ENCODE results near the gene SHPK.

SHPK gene

DNA sequence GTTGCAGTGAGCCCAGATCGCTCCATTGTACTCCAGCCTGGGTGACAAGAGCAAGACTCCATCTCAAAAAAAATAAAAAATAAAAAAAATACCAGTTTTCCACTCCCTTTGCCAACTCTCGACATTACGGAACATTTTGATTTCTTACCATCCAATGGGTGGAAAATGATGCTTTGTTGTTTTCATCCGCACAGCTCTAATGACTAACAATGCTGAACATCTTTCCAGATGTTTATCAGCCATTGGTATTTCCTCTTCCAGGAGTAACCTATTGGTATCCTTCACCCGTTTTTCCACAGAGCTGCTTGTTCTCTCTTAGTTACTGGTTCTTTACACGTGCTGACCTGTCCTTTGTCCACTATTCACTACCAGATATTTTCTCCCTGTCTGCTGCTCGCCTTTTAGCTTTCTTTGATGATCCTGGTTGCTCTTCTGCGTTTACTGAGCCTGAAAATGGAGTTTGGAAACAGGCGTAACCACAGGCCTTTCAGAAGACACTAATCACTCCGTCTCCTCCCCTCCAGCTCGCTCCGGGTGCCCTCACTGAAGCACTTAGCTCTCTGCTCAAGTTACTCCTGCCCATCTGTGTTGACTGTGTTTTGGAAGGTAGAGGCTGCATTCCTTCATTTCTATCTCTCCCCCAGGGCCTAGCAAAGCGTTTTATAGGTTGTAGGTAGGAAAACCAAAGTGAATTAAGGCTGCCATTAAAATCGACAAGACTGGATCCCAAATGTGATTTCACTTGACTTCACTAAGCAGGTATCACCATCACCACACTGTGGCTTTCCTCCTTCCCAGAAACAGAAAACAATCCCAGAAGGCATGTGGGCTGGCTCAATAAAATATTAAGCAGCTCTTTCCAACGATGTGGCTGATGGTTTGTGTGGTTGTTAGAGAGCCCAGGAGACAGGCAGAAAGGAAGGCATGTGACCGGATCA is 8.9 kb downstream of the SHPK start:
- Mint-ChIP-seq H3K36me3 (ENCODE audit: low read depth) (peaks cover 73% of the 10 kb centered on the region), H3K9me3 (no peaks in the 10 kb centered on the region), H3K27me3 (no peaks in the 10 kb centered on the region), H3K4me1 (ENCODE audit: low read depth) (peaks cover under 1% of the 10 kb centered on the region), H3K4me3 (no peak overlapping the region), H3K27ac (no peak overlapping the region)
- DNase-seq = no peak

DNA sequence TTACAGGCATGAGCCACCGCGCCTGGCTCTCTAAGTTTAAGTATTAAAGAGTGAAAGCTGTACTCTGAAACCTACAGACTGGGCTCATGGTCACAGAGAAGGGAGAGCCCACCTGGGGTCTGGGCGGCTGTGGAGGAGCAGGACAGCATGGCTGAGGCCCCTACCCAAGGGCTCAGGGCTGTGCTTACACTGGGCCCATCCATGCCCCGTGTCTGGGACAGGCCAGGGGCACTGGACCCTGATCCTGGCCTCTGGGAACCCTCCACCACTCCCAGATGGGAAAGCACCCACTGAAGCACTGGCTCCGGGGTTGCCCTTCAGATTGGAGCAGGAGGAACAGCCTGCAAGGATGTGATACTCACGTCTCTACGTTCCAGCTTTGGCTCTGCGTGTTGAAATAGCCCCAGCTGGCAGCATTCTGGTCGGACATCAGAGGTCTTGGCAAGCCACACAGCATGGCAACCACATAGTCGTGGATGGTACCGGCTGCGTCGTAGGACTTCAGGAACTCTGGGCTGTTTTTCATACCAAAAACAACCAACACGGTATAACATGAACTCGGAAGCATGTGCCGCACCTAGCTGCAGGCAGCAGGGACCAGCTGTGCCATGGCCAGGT is 13.0 kb downstream of the SHPK start:
- no peaks in the 10 kb centered on the region for H3K27me3 Mint-ChIP-seq
- no peak for DNase-seq
- no peak overlapping the region for H3K27ac Mint-ChIP-seq
- H3K4me1 Mint-ChIP-seq (ENCODE audit: low read depth) = no peaks in the 10 kb centered on the region
- H3K4me3 Mint-ChIP-seq = no peak overlapping the region
- H3K36me3 Mint-ChIP-seq (ENCODE audit: low read depth) = peaks cover 77% of the 10 kb centered on the region
- no peaks in the 10 kb centered on the region for H3K9me3 Mint-ChIP-seq

DNA sequence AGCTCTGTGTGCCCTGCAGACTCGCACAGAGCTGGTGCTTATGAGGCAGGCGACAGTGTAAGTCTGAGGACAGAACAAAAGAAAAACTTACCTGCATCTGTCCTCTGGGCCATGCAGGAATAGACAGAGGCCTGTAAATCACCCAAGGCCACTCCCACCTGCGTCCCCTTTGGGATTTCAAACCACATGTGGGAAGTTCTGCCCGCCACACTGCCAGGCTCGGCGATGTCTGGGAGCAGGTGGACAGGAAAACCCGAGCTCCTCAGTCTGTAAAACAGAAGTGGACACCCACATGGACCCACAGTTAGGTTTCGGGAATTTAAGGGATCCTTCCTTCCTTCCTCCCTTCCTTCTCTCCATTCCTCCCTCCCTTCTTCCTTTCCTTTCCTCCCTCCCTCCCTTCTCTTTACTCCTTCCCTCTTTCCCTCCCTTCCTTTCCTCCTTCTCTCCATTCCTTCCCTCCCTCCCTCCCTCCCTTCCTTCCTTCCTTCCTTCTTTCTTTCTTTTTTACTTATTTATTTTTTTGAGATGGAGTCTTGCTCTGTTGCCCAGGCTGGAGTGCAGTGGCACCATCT is 14.8 kb downstream of the SHPK start:
- no peak for DNase-seq
- no peaks in the 10 kb centered on the region for H3K4me1 Mint-ChIP-seq (ENCODE audit: low read depth)

DNA sequence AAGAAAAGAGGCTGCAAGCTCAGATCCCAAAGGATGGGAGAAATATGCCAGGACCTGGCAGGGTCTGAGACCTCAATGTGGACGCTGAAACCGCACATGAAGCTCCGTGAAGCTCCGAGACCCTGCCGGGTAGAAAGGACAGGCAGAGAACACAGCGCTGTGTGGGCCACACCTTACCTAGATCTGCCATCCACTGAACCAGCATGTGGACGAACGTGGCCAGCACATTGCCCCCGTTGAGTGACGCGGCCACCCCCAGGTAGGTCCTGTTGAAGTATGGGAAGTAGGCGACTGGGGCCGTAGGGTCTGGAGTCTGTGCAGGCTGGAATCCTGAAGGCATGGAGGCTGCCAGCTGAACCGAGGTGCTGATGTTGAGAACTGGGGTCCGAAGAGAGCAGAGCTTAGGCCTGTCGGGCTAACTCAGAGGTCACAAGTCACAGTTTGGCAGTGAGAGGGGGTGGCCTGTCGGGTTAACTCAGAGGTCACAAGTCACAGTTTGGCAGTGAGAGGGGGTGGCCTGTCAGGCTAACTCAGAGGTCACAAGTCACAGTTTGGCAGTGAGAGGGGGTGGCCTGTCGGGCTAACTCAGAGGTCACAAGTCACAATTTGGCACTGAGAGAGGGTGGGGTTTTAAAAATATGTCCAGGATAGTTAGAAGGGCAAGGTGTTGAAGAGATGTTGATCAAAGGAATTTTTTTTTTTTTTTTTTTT is 20.7 kb downstream of the SHPK start:
- Mint-ChIP-seq H3K4me3 (no peak overlapping the region), H3K27me3 (no peaks in the 10 kb centered on the region), H3K36me3 (ENCODE audit: low read depth) (peaks cover 82% of the 10 kb centered on the region), H3K4me1 (ENCODE audit: low read depth) (no peaks in the 10 kb centered on the region), H3K27ac (no peak overlapping the region), H3K9me3 (peaks cover 7% of the 10 kb centered on the region)
- no peak for DNase-seq

More for the DNA sequence above, 14.8 kb downstream of the SHPK start:
- Mint-ChIP-seq H3K27me3 (no peaks in the 10 kb centered on the region), H3K27ac (no peak overlapping the region), H3K9me3 (peaks cover 7% of the 10 kb centered on the region), H3K4me3 (no peak overlapping the region), H3K36me3 (ENCODE audit: low read depth) (peaks cover 80% of the 10 kb centered on the region)

DNA sequence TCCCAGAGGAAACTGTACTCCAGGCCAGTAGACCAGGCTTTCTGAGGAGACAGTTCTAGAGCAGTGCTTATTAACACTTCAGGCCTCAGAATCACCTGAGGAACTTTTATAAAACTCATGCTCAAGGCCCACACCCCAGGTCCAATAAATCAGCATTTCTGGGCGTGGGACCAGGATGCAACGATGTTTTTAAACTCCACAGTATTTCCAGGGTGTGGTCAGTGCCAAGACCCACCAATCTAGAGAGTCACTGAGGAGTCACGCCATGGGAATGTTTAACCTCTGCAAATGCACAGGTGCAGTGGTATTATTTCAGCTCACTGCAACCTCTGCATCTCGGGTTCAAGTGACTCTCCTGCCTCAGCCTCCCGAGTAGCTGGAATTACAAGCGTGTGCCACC is 22.9 kb downstream of the SHPK start:
- Mint-ChIP-seq H3K9me3 (peaks cover 7% of the 10 kb centered on the region), H3K4me1 (ENCODE audit: low read depth) (no peaks in the 10 kb centered on the region), H3K36me3 (ENCODE audit: low read depth) (peaks cover 84% of the 10 kb centered on the region), H3K27ac (no peak overlapping the region), H3K27me3 (no peaks in the 10 kb centered on the region), H3K4me3 (no peak overlapping the region)
- DNase-seq = no peak

DNA sequence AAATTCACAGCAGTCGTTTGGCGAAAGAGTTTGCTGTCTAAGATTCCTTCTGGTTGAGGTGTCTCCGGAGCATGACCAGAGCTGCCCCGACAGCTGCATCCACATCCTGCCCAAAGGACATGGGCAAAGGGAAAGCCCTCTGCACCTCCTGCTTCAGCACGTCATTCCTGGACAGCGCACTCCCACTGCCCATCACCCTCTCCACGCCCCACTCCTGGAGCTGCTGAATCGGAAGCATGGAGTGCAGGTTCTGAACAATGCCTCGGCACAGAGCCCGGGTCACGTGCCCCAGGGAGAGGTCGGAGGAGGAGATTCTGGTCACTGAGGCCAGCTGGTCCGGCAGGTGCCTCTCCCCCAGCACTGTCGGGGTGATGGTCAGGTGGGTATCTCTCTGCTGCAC is 25.5 kb downstream of the SHPK start:
- H3K36me3 Mint-ChIP-seq (ENCODE audit: low read depth) = peaks cover 69% of the 10 kb centered on the region
- no peak overlapping the region for H3K27ac Mint-ChIP-seq
- H3K9me3 Mint-ChIP-seq = no peaks in the 10 kb centered on the region
- H3K4me1 Mint-ChIP-seq (ENCODE audit: low read depth) = no peaks in the 10 kb centered on the region
- DNase-seq = no peak
- no peaks in the 10 kb centered on the region for H3K27me3 Mint-ChIP-seq
- no peak overlapping the region for H3K4me3 Mint-ChIP-seq

DNA sequence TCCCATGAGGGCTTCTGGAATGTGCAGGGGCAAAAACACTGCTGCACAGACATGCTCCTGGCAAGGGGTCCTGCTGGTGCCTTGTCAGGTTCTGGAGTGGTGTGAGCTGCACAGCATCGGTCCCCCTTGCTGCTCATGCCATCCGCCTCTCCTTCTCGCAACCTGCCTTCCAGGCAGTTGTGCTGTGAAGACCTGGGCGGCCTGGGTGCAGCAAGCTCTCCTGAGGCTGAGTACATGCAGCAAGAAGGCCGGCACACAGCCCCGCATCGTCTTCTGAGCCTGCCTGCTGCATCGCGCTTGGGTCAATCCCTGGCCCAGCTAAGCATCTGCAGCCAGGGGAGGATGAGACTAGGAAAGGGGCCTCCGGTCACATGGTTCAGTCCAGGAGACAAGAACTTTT is 26.4 kb downstream of the SHPK start:
- no peak for DNase-seq
- Mint-ChIP-seq H3K4me1 (ENCODE audit: low read depth) (no peaks in the 10 kb centered on the region), H3K27me3 (no peaks in the 10 kb centered on the region), H3K4me3 (no peak overlapping the region), H3K36me3 (ENCODE audit: low read depth) (peaks cover 63% of the 10 kb centered on the region), H3K9me3 (no peaks in the 10 kb centered on the region), H3K27ac (no peak overlapping the region)

DNA sequence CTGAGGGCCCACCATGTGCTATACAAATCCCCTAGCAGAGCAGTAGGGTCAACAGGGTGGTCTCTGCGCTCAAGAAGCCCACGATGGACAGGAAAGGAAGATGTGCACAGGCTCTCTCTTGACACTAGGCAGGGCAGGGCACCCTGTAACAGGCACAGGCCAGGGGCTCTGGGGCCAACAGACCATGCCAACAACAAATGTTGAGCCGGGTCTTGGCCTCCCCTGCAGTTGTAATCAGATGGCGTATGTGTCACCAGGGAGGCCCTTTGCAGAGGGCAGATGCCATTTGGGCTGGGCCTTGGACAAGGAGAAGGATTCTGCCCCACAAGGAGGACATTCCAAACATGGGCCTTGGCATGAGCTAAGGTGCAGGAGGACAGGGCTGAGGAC is 32.2 kb downstream of the SHPK start:
- no peak overlapping the region for H3K4me3 Mint-ChIP-seq
- no peaks in the 10 kb centered on the region for H3K27me3 Mint-ChIP-seq
- H3K9me3 Mint-ChIP-seq = no peaks in the 10 kb centered on the region
- H3K4me1 Mint-ChIP-seq (ENCODE audit: low read depth) = no peaks in the 10 kb centered on the region
- no peak overlapping the region for H3K27ac Mint-ChIP-seq
- DNase-seq = no peak
- peaks cover 18% of the 10 kb centered on the region for H3K36me3 Mint-ChIP-seq (ENCODE audit: low read depth)

DNA sequence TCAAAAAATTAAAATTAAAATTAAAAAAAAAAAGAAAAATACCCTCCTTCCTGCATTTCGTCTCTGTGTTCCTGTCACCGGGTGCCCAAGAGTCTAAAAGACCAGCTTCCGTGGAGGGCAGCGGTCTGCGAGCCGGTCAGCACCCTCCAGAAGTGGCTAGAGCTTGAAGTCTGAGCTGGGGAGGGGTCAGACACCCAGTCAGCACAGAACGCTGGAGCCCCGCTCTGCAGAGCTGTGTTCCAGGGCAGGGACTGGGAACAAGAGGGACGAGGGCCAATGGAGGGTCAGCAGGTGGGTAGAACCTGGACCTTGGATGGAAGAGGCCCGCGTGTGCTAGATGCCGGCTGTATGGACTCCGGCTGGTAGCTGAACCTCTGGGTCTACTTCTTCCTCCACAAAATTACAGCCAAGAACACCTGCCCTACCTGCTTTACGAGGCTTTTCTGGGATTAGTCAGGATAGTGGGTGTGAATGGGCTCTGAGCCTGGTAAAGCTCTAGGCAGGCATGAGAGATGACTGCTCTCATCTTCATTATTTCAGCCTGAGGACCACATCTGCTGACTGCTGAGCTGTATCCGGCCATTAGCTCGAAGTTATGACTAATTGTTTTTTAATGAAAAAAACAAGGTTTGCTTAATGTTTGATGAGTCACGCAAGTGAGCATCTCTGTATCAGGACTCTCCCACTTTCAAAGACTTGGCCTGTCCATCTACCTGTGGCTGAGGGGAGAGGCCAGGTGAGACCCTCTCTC is 32.8 kb downstream of the SHPK start:
- Mint-ChIP-seq H3K4me1 (ENCODE audit: low read depth) (no peaks in the 10 kb centered on the region), H3K27ac (no peak overlapping the region), H3K4me3 (no peak overlapping the region), H3K9me3 (no peaks in the 10 kb centered on the region), H3K36me3 (ENCODE audit: low read depth) (peaks cover 14% of the 10 kb centered on the region), H3K27me3 (no peaks in the 10 kb centered on the region)
- DNase-seq = no peak

DNA sequence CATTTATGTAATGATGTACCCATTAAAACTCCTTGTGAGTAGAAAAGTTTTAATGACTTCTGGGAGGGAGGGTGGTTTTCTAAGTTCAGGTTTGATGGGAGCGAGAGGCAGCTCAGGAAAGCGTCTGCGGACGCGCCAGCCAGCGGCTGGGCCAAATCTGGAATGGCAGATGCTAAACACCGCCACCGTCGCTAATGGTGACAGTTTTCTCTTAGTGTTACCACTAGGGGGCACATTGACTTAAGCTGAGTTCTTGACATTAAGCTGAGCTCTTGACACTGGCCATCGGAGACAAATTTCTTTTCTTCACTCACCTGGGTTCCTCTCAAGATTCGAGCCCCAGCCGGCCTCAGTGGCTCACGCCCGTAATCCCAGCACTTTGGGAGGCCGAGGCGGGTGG is 33.6 kb downstream of the SHPK start:
- peaks cover 11% of the 10 kb centered on the region for H3K36me3 Mint-ChIP-seq (ENCODE audit: low read depth)
- H3K4me1 Mint-ChIP-seq (ENCODE audit: low read depth) = no peaks in the 10 kb centered on the region
- no peak overlapping the region for H3K4me3 Mint-ChIP-seq
- peak; percentile 37 for DNase-seq
- H3K27me3 Mint-ChIP-seq = no peaks in the 10 kb centered on the region
- no peak overlapping the region for H3K27ac Mint-ChIP-seq
- no peaks in the 10 kb centered on the region for H3K9me3 Mint-ChIP-seq

DNA sequence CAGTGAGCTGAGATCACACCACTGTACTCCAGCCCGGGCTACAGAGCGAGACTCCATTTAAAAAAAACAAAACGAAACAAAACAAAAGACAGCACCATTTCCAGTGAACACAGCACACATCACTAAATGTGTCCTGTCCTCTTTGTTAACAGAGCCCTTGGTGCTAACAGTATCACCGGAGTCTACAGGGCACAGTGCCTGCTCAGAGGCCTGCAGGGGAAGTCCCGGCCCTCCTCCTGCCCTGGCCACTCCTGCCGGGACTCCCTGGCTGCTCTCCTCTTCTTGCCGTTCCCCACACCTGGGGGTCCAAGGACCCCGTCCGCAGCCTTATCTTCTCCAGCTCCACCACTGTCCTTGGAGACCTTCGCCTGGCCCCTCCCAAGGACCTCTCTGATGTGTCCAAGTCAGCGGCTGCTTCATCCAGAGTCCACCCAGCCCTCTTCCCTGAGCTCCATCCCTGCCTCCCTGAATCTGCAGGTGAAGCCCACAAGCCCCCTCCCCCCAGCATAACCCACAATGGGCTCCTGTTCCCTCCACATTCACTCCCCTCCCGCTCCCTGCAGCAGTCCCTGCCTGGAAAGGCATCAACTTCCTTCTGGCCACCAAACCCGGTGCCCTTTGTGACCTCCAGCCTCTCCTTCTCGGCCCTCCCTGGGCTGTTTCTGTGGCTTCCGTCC is 35.4 kb downstream of the SHPK start:
- DNase-seq = no peak
- H3K27ac Mint-ChIP-seq = no peak overlapping the region
- H3K9me3 Mint-ChIP-seq = no peaks in the 10 kb centered on the region
- no peaks in the 10 kb centered on the region for H3K4me1 Mint-ChIP-seq (ENCODE audit: low read depth)
- H3K27me3 Mint-ChIP-seq = no peaks in the 10 kb centered on the region
- no peak overlapping the region for H3K4me3 Mint-ChIP-seq
- peaks cover 3% of the 10 kb centered on the region for H3K36me3 Mint-ChIP-seq (ENCODE audit: low read depth)

DNA sequence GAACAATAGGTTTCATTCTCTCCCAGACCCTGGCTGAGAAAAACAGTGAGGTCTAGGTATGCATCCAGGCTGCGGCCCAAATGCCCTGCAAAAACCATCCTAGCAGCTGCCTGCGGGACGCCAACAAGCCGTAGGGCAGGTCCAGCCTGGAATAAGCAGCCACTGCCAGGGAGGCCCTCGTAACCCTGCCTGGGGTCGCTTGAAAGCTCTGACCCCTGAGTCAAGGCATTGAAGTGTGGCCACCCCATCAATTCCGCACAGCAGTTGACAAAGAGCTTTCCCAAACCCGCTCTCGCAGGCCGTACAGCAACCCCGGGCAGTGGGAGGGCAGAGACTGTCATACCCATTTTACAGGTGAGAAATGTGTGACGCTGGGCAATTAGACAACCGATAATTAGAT is 38.0 kb downstream of the SHPK start:
- H3K9me3 Mint-ChIP-seq = no peaks in the 10 kb centered on the region
- no peak overlapping the region for H3K27ac Mint-ChIP-seq
- H3K4me3 Mint-ChIP-seq = no peak overlapping the region
- no peaks in the 10 kb centered on the region for H3K27me3 Mint-ChIP-seq
- no peaks in the 10 kb centered on the region for H3K4me1 Mint-ChIP-seq (ENCODE audit: low read depth)
- no peak for DNase-seq
- H3K36me3 Mint-ChIP-seq (ENCODE audit: low read depth) = no peaks in the 10 kb centered on the region

DNA sequence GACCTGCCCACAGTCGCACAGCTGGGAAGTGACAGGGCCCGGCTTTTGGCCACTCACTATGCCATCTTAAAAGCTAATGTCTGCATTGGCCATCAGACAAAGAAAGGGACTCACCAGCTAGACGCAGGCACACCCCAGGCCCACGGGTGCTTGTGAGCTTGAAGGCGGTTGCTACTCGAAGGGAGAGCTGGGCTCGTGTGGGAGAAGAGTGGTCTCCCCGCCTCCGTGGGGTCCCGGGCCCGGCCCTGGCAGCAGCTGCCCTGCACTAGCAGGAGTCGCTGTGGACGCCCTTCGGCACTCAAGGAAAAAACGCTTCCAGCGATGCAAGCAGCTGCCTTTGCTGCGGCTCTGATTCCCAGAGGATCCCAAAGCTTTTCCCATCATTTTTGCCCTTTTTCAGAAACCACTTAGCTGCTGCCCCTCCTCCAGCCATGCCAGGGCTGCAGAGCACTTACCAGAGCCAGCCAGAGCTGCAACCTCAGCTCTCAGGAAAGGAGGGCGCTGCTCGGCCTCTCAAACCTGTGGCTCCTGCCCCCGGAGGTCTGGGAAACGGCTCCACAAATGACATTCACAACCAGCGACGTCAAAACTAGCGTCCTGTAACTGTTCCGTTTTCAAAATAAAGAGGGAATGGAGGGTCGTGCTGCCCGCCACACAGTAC is 39.1 kb downstream of the SHPK start:
- H3K9me3 Mint-ChIP-seq = no peaks in the 10 kb centered on the region
- no peaks in the 10 kb centered on the region for H3K27me3 Mint-ChIP-seq
- H3K36me3 Mint-ChIP-seq (ENCODE audit: low read depth) = no peaks in the 10 kb centered on the region
- H3K4me3 Mint-ChIP-seq = no peak overlapping the region
- no peaks in the 10 kb centered on the region for H3K4me1 Mint-ChIP-seq (ENCODE audit: low read depth)
- no peak for DNase-seq
- H3K27ac Mint-ChIP-seq = no peak overlapping the region
